ENCODE data around the gene DAP. TPM values are rescaled to one million over a fixed set of nuclear protein-coding genes. Genes with fewer than 3 reads are reported as not detected.

The DAP gene
- total RNA-seq, 1 experiment from 2014 or later: 106 TPM

- H3K4me2 ChIP-seq (ENCODE audit: low read length): peak overlapping the region; percentile 36
- H3K79me2 ChIP-seq (ENCODE audit: low read length): peaks cover 90% of the 10 kb centered on the region
- CTCF ChIA-PET: no interaction called here
Observed at GRCh38 chr5:10731913-10732312, 29.1 kb downstream of the DAP start.

DNA sequence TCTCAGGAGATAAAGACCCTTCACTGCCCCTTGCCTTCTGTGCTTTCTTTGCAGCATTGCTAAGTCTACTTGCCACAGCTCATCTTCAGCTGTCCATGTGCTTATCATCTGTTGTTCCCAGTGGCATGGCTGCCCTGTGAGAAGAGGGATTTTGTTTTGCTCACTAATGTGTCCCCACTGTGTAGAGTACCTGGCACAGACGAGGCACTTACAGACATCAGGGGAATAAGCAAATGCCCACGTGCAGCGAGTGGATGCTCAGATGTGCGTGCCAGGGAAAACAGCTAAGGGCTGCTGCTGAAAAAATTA is 31.0 kb downstream of the DAP start:
- TF ChIP-seq, protein P1, sequence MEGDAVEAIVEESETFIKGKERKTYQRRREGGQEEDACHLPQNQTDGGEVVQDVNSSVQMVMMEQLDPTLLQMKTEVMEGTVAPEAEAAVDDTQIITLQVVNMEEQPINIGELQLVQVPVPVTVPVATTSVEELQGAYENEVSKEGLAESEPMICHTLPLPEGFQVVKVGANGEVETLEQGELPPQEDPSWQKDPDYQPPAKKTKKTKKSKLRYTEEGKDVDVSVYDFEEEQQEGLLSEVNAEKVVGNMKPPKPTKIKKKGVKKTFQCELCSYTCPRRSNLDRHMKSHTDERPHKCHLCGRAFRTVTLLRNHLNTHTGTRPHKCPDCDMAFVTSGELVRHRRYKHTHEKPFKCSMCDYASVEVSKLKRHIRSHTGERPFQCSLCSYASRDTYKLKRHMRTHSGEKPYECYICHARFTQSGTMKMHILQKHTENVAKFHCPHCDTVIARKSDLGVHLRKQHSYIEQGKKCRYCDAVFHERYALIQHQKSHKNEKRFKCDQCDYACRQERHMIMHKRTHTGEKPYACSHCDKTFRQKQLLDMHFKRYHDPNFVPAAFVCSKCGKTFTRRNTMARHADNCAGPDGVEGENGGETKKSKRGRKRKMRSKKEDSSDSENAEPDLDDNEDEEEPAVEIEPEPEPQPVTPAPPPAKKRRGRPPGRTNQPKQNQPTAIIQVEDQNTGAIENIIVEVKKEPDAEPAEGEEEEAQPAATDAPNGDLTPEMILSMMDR (conservative IDR thresholded peaks at IDR 0.05; ENCODE audit: low read depth, low read length): no peak
- TF ChIP-seq EZH2 (IDR thresholded peaks at IDR 0.05; ENCODE audit: low read length, unreplicated experiment): no peak
- TF ChIP-seq EZH2phosphoT487 (IDR thresholded peaks at IDR 0.05; ENCODE audit: borderline replicate concordance, low read length): no peak
- Histone ChIP-seq H3K4me1 (ENCODE audit: insufficient read depth, low read length) (peaks cover 62% of the 10 kb centered on the region), H3K4me3 (ENCODE audit: low read length) (no peak overlapping the region), H3K4me2 (ENCODE audit: low read length) (no peak overlapping the region), H2AFZ (ENCODE audit: low read length) (no peak overlapping the region), H3K79me2 (ENCODE audit: low read length) (peaks cover 80% of the 10 kb centered on the region), H3F3A (ENCODE audit: low read length, unreplicated experiment) (peaks cover 16% of the 10 kb centered on the region), H3K9me3 (ENCODE audit: low read length) (no peaks in the 10 kb centered on the region), H3K36me3 (ENCODE audit: low read depth, low read length) (peaks cover 68% of the 10 kb centered on the region), H3K9me2 (replicated peaks; ENCODE audit: low read length) (no peaks in the 10 kb centered on the region), H4K20me1 (ENCODE audit: low read length) (no peaks in the 10 kb centered on the region), H3K27me3 (ENCODE audit: low read length) (no peaks in the 10 kb centered on the region), H3K27ac (ENCODE audit: low read length) (no peak overlapping the region), H3K9ac (ENCODE audit: low read length) (no peak overlapping the region)
- no TSS peak for BruUV-seq (replicated peaks)
- ATAC-seq (no peak), DNase-seq (no peak)
- ChIA-PET CTCF (no interaction called here), POLR2A (ENCODE audit: unreplicated experiment) (no interaction called here)
- intact Hi-C loops (cut with micrococcal nuclease): no loop called here

More at GRCh38 chr5:10731913-10732312, 29.1 kb downstream of the DAP start:
- BruUV-seq (replicated peaks): no TSS peak
- H3K27ac ChIP-seq (ENCODE audit: low read length): peak overlapping the region; percentile 83
- no peaks in the 10 kb centered on the region for H3K9me3 ChIP-seq (ENCODE audit: low read length)
- peak overlapping the region; percentile 3; the same call in 1 of the 2 replicates for H3K4me3 ChIP-seq (ENCODE audit: low read length)
- TF ChIP-seq, protein P1 (conservative IDR thresholded peaks at IDR 0.05; ENCODE audit: low read depth, low read length): no peak
- TF ChIP-seq EZH2phosphoT487 (IDR thresholded peaks at IDR 0.05; ENCODE audit: borderline replicate concordance, low read length) (no peak), EZH2 (IDR thresholded peaks at IDR 0.05; ENCODE audit: low read length, unreplicated experiment) (no peak)
- no peaks in the 10 kb centered on the region for H3K27me3 ChIP-seq (ENCODE audit: low read length)
- H3K36me3 ChIP-seq (ENCODE audit: low read depth, low read length): peaks cover 79% of the 10 kb centered on the region
- H4K20me1 ChIP-seq (ENCODE audit: low read length): no peaks in the 10 kb centered on the region
- intact Hi-C loops (cut with micrococcal nuclease): loop anchor here (2.0 kb wide), 1 partner anchor 29 kb away; the partner anchor contains the start of gene DAP
- DNase-seq (no peak), ATAC-seq (no peak)
- H3F3A ChIP-seq (ENCODE audit: low read length, unreplicated experiment): no peaks in the 10 kb centered on the region
- peaks cover 44% of the 10 kb centered on the region for H3K4me1 ChIP-seq (ENCODE audit: insufficient read depth, low read length)
- POLR2A ChIA-PET (ENCODE audit: unreplicated experiment): no interaction called here
- H3K9ac ChIP-seq (ENCODE audit: low read length): peak overlapping the region; percentile 9; the same call in 1 of the 2 replicates
- no peaks in the 10 kb centered on the region for H3K9me2 ChIP-seq (replicated peaks; ENCODE audit: low read length)
- H2AFZ ChIP-seq (ENCODE audit: low read length): no peak overlapping the region

DNA sequence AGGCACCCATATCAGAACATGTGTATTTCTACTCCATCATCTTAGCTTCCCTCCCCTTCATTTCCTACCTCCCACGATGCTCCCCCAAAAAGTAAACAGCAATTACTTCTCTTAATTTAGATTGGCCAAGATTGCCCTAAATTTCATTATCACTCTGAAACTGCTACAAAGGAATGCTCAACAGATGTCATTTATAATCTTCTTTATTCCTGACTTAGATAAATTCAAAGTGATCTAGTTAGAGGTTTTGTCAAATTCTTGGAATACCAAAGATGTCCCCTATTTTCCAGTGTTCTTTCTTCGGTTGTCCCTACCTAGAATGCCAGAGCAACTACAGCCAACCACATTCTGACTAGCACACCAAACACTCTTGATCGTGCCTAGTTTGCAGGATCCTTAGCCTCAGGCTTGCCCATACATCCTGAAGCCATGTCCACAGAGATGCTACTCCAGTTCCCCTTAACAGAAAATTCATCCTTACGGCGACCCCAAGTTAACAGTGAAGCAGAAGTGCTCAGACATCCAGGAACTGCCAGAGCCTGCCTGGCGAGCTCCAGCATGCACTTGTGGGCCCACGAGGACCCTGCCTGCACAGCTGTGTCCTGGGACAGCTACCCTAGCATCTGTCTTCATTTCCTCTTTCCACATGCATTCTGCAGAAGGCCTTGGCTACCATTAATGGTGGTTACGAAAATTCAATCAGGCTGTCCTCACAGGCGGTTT is 31.6 kb downstream of the DAP start:
- H3K79me2 ChIP-seq (ENCODE audit: low read length): peaks cover 77% of the 10 kb centered on the region
- no peak overlapping the region for H3K4me2 ChIP-seq (ENCODE audit: low read length)
- H3F3A ChIP-seq (ENCODE audit: low read length, unreplicated experiment): peaks cover 18% of the 10 kb centered on the region
- H3K4me3 ChIP-seq (ENCODE audit: low read length): no peak overlapping the region
- H3K9me3 ChIP-seq (ENCODE audit: low read length): no peaks in the 10 kb centered on the region
- POLR2A ChIA-PET (ENCODE audit: unreplicated experiment): no interaction called here
- H3K9ac ChIP-seq (ENCODE audit: low read length): no peak overlapping the region
- H2AFZ ChIP-seq (ENCODE audit: low read length): no peak overlapping the region
- intact Hi-C loops (cut with micrococcal nuclease): no loop called here
- CTCF ChIA-PET: no interaction called here
- H3K27me3 ChIP-seq (ENCODE audit: low read length): no peaks in the 10 kb centered on the region
- H3K27ac ChIP-seq (ENCODE audit: low read length): no peak overlapping the region
- no peak for DNase-seq
- TF ChIP-seq, protein P1 (conservative IDR thresholded peaks at IDR 0.05; ENCODE audit: low read depth, low read length): no peak
- TF ChIP-seq EZH2phosphoT487 (IDR thresholded peaks at IDR 0.05; ENCODE audit: borderline replicate concordance, low read length) (no peak), EZH2 (IDR thresholded peaks at IDR 0.05; ENCODE audit: low read length, unreplicated experiment) (no peak)
- ATAC-seq: no peak
- peaks cover 64% of the 10 kb centered on the region for H3K36me3 ChIP-seq (ENCODE audit: low read depth, low read length)
- BruUV-seq (replicated peaks): no TSS peak
- H3K4me1 ChIP-seq (ENCODE audit: insufficient read depth, low read length): peaks cover 61% of the 10 kb centered on the region
- no peaks in the 10 kb centered on the region for H3K9me2 ChIP-seq (replicated peaks; ENCODE audit: low read length)
- H4K20me1 ChIP-seq (ENCODE audit: low read length): no peaks in the 10 kb centered on the region

Data from PC-3 (cell line).